ENCODE results near the gene C6orf58. TPM values are rescaled to one million over a fixed set of nuclear protein-coding genes. Genes with fewer than 3 reads are reported as not detected.

C6orf58 gene
- polyA plus RNA-seq, 1 donor (not counting 4 experiments of a cell fraction or from before 2014, with no cell fraction given), result not detected

DNA sequence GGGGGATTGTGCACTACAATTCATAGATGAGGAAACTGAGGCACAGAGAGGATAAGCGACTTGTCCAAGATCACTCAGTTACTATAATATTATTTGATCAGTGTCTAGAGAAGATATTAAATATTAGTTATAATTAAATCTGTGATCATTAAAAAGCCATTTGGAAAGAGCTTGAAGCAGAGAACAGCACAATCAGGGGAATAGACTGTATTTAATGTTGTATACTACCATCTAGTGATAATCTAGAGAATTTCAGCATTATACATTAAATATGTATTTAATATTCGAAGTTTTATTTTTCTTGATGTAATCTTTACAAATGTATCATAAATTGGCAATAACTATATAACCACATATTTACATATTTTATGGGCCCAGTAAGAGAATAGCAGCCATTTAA is 37.7 kb upstream of the C6orf58 start:
- no peak overlapping the region for H3K27ac ChIP-seq (ENCODE audit: control insufficient read depth, insufficient read depth, low read length)
- no peaks in the 10 kb centered on the region for H3K79me2 ChIP-seq (ENCODE audit: control insufficient read depth, insufficient read depth, low read length)
- DNase-seq (ENCODE audit: low read depth, low spot score), result no peak
- H3K4me2 ChIP-seq (ENCODE audit: control insufficient read depth, extremely low read depth, insufficient read depth, low read depth, low read length), result no peak overlapping the region
- no peaks in the 10 kb centered on the region for H3K9me1 ChIP-seq (ENCODE audit: control insufficient read depth, extremely low read depth, insufficient read depth, low read length)
- no peak overlapping the region for H3K4me3 ChIP-seq (ENCODE audit: control insufficient read depth in 2 of 3, extremely low read depth in 1 of 3, insufficient read depth in 2 of 3, low read depth in 1 of 3, low read length in 3 of 3)
- dilution Hi-C loops (cut with MboI; ENCODE audit: extremely low pct_ligation_motif_present, low sequenced_read_pairs), result no loop called here
- H3K4me1 ChIP-seq (ENCODE audit: control insufficient read depth, extremely low read depth, insufficient read depth, low read length), result no peaks in the 10 kb centered on the region
- no peaks in the 10 kb centered on the region for H3K36me3 ChIP-seq (ENCODE audit: control insufficient read depth in 2 of 2, extremely low read depth in 1 of 2, insufficient read depth in 2 of 2, low read length in 2 of 2)
- no peaks in the 10 kb centered on the region for H4K20me1 ChIP-seq (ENCODE audit: control insufficient read depth, extremely low read depth, insufficient read depth, low read length)
- H3K27me3 ChIP-seq (ENCODE audit: control insufficient read depth, extremely low read depth, insufficient read depth, low read length), result peaks cover 6% of the 10 kb centered on the region
- TF ChIP-seq EZH2 (IDR thresholded peaks at IDR 0.05; ENCODE audit: low read length), result no peak
- TF ChIP-seq, protein P1, sequence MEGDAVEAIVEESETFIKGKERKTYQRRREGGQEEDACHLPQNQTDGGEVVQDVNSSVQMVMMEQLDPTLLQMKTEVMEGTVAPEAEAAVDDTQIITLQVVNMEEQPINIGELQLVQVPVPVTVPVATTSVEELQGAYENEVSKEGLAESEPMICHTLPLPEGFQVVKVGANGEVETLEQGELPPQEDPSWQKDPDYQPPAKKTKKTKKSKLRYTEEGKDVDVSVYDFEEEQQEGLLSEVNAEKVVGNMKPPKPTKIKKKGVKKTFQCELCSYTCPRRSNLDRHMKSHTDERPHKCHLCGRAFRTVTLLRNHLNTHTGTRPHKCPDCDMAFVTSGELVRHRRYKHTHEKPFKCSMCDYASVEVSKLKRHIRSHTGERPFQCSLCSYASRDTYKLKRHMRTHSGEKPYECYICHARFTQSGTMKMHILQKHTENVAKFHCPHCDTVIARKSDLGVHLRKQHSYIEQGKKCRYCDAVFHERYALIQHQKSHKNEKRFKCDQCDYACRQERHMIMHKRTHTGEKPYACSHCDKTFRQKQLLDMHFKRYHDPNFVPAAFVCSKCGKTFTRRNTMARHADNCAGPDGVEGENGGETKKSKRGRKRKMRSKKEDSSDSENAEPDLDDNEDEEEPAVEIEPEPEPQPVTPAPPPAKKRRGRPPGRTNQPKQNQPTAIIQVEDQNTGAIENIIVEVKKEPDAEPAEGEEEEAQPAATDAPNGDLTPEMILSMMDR (optimal IDR thresholded peaks at IDR 0.05 in 1 of 3, IDR thresholded peaks at IDR 0.05 in 1 of 3, conservative IDR thresholded peaks at IDR 0.05 in 1 of 3; ENCODE audit: extremely low read depth in 1 of 3, insufficient read depth in 2 of 3, low read length in 3 of 3), result no peak
- H2AFZ ChIP-seq (ENCODE audit: control insufficient read depth, low read length), result no peak overlapping the region
- FAIRE-seq, result no peak
- H3K9ac ChIP-seq (ENCODE audit: control insufficient read depth, extremely low read depth, insufficient read depth, low read length), result no peak overlapping the region
- no peaks in the 10 kb centered on the region for H3K9me3 ChIP-seq (ENCODE audit: control insufficient read depth, low read depth, low read length)

GRCh38 chr6:127547215-127547614 is 29.8 kb upstream of the C6orf58 start:
- no peak overlapping the region for H3K27ac ChIP-seq (ENCODE audit: control insufficient read depth, insufficient read depth, low read length)
- no peaks in the 10 kb centered on the region for H4K20me1 ChIP-seq (ENCODE audit: control insufficient read depth, extremely low read depth, insufficient read depth, low read length)
- no peak for DNase-seq (ENCODE audit: low read depth, low spot score)
- H3K79me2 ChIP-seq (ENCODE audit: control insufficient read depth, insufficient read depth, low read length), result no peaks in the 10 kb centered on the region
- no peak overlapping the region for H3K4me3 ChIP-seq (ENCODE audit: control insufficient read depth in 2 of 3, extremely low read depth in 1 of 3, insufficient read depth in 2 of 3, low read depth in 1 of 3, low read length in 3 of 3)
- no peaks in the 10 kb centered on the region for H3K4me1 ChIP-seq (ENCODE audit: control insufficient read depth, extremely low read depth, insufficient read depth, low read length)
- no peak for FAIRE-seq
- no peaks in the 10 kb centered on the region for H3K36me3 ChIP-seq (ENCODE audit: control insufficient read depth in 2 of 2, extremely low read depth in 1 of 2, insufficient read depth in 2 of 2, low read length in 2 of 2)
- H3K27me3 ChIP-seq (ENCODE audit: control insufficient read depth, extremely low read depth, insufficient read depth, low read length), result no peaks in the 10 kb centered on the region
- H3K9me1 ChIP-seq (ENCODE audit: control insufficient read depth, extremely low read depth, insufficient read depth, low read length), result no peaks in the 10 kb centered on the region
- H3K9ac ChIP-seq (ENCODE audit: control insufficient read depth, extremely low read depth, insufficient read depth, low read length), result no peak overlapping the region
- H3K4me2 ChIP-seq (ENCODE audit: control insufficient read depth, extremely low read depth, insufficient read depth, low read depth, low read length), result no peak overlapping the region
- dilution Hi-C loops (cut with MboI; ENCODE audit: extremely low pct_ligation_motif_present, low sequenced_read_pairs), result no loop called here
- H2AFZ ChIP-seq (ENCODE audit: control insufficient read depth, low read length), result no peak overlapping the region
- H3K9me3 ChIP-seq (ENCODE audit: control insufficient read depth, low read depth, low read length), result no peaks in the 10 kb centered on the region
- TF ChIP-seq EZH2 (IDR thresholded peaks at IDR 0.05; ENCODE audit: low read length), result no peak
- TF ChIP-seq, protein P1 (optimal IDR thresholded peaks at IDR 0.05 in 1 of 3, IDR thresholded peaks at IDR 0.05 in 1 of 3, conservative IDR thresholded peaks at IDR 0.05 in 1 of 3; ENCODE audit: extremely low read depth in 1 of 3, insufficient read depth in 2 of 3, low read length in 3 of 3), result peak; percentile 23 to 42 (median 39)
